Caco-2 (cell line): Measurements from ENCODE around the gene DNA2. TPM values are rescaled to one million over a fixed set of nuclear protein-coding genes. Genes with fewer than 3 reads are reported as not detected.

Experiments
- BruUV-seq: library from RNA; stranded (reverse); fragments of 400-500 nt; replicated peaks from 2 replicates; lab custom pipeline; 2021; lab: Mats Ljungman, UMichigan
- CTCF ChIA-PET: fragments of 300-600 bp; sonication (Branson Sonifier 250); formaldehyde crosslinking; loops from one replicate; lab custom pipeline; 2022; ENCODE audit warnings: antibody characterized with exemption; lab: Charles Lee
- POLR2A ChIA-PET: fragments of 300-600 bp; sonication (Branson Sonifier 250); formaldehyde crosslinking; loops from one replicate; lab custom pipeline; 2022; ENCODE audit warnings: antibody characterized with exemption; lab: Charles Lee
- DNase-seq, 2 experiments: peaks; one replicate each; pipeline versions ENCODE4 v3.0.0 to v3.0.0-alpha.2; 2020 to 2022
- H3K27me3 ChIP-seq: replicated peaks from 2 replicates; pipeline ENCODE4 v1.6.0; 2011; ENCODE audit warnings: low read length; ENCODE audit not compliant: control insufficient read depth, insufficient read depth
- H3K36me3 ChIP-seq: 2 replicates; pipeline ENCODE4 v1.5.1; 2011; ENCODE audit warnings: low read length; ENCODE audit not compliant: control insufficient read depth, insufficient read depth
- H3K4me1 ChIP-seq: fragments of 250-450 bp; sonication (Bioruptor Pico); 2 replicates; pipeline ENCODE4 v1.5.1; 2020; ENCODE audit warnings: mild to moderate bottlenecking
- H3K4me3 ChIP-seq: 2 replicates; pipeline ENCODE4 v1.5.1; 2011; ENCODE audit warnings: low read depth, mild to moderate bottlenecking, control low read depth, low read length
- H3K9me3 ChIP-seq: fragments of 250-450 bp; sonication (Bioruptor Pico); 2 replicates; pipeline ENCODE4 v1.5.1; 2020; ENCODE audit warnings: mild to moderate bottlenecking, moderate library complexity
- H3K27ac Mint-ChIP-seq: one replicate; pipeline ENCODE4 v1.8.0; 2022; ENCODE audit warnings: mixed read lengths; ENCODE audit not compliant: unreplicated experiment
- H3K27me3 Mint-ChIP-seq: one replicate; pipeline ENCODE4 v1.8.0; 2022; ENCODE audit warnings: mixed read lengths; ENCODE audit not compliant: insufficient read depth, unreplicated experiment
- H3K36me3 Mint-ChIP-seq: one replicate; pipeline ENCODE4 v1.8.0; 2022; ENCODE audit warnings: mild to moderate bottlenecking, mixed read lengths; ENCODE audit not compliant: insufficient read depth, unreplicated experiment
- H3K4me1 Mint-ChIP-seq: one replicate; pipeline ENCODE4 v1.8.0; 2022; ENCODE audit warnings: low read depth, mixed read lengths; ENCODE audit not compliant: unreplicated experiment
- H3K4me3 Mint-ChIP-seq: one replicate; pipeline ENCODE4 v1.8.0; 2022; ENCODE audit warnings: mild to moderate bottlenecking, moderate library complexity, mixed read lengths; ENCODE audit not compliant: unreplicated experiment
- H3K9me3 Mint-ChIP-seq: one replicate; pipeline ENCODE4 v1.8.0; 2022; ENCODE audit warnings: mixed read lengths; ENCODE audit not compliant: unreplicated experiment
- CTCF ChIP-seq, 2 experiments: fragments of 200-600 bp in 1 of 2; IDR thresholded peaks; 1 replicate in 1 of 2; 2 replicates in 1 of 2; pipeline versions ENCODE4 v1.5.1 to v1.8.0; 2011 to 2022; ENCODE audit warnings: antibody characterized with exemption in 1 of 2, control low read depth in 1 of 2, inconsistent platforms in 1 of 2, low read depth in 1 of 2, low read length in 1 of 2, mild to moderate bottlenecking in 1 of 2, moderate library complexity in 1 of 2; ENCODE audit not compliant: insufficient read depth in 1 of 2, severe bottlenecking in 1 of 2, unreplicated experiment in 1 of 2
- intact Hi-C: fragments of 100-400 bp; cut with micrococcal nuclease; formaldehyde crosslinking; loops from one replicate; pipeline ENCODE4 v1.10.0; 2022; ENCODE audit not compliant: unreplicated experiment
- total RNA-seq: library from RNA; stranded (reverse); gene quantifications from 2 replicates; pipeline ENCODE4 v1.2.3, GENCODE V29; 2022

DNA2 gene
- total RNA-seq, 1 experiment from 2014 or later: 88.1 TPM

DNA sequence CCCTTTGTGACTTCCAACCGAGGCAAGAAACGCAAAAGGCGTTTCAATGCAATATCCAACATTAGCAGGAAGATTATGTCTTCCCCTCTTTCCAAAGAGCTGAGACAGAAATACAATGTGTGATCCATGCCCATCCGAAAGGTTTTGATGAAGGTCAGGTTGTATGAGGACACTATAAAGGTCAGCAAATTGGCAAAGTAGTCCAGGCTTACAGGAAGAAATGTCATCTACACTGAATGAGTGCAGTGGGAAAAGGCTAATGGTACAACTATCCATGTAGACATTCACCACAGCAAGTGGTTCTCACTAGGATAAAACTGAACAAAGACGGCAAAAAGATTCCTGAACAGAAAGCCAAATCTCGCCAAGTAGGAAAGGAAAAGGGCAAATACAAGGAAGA is 27.8 kb upstream of the DNA2 start:
- Histone ChIP-seq H3K27me3 (no peaks in the 10 kb centered on the region), H3K9me3 (no peaks in the 10 kb centered on the region), H3K4me1 (no peaks in the 10 kb centered on the region), H3K36me3 (no peaks in the 10 kb centered on the region; the same call in none of the 2 replicates), H3K4me3 (no peak overlapping the region)
- Mint-ChIP-seq H3K27me3 (no peaks in the 10 kb centered on the region), H3K9me3 (no peaks in the 10 kb centered on the region), H3K27ac (no peak overlapping the region), H3K36me3 (peaks cover 60% of the 10 kb centered on the region), H3K4me1 (no peaks in the 10 kb centered on the region), H3K4me3 (no peak overlapping the region)
- ChIA-PET CTCF (no interaction called here), POLR2A (no interaction called here)
- TF ChIP-seq CTCF (IDR thresholded peaks at IDR 0.05; ENCODE audit: insufficient read depth in 1 of 2, low read depth in 1 of 2, low read length in 1 of 2, severe bottlenecking in 1 of 2, unreplicated experiment in 1 of 2): no peak
- no peak for DNase-seq
- BruUV-seq: no TSS peak
- intact Hi-C loops: no loop called here

GRCh38 chr10:68496072-68496471 is 24.3 kb upstream of the DNA2 start:
- no peak overlapping the region for H3K27ac Mint-ChIP-seq
- no peak overlapping the region for H3K4me3 ChIP-seq
- intact Hi-C loops: no loop called here
- ChIA-PET POLR2A (no interaction called here), CTCF (interaction anchor here (0.6 kb wide), 1 partner anchor 41 kb away, joined by 4 read pairs; no protein-coding TSS in a partner anchor)
- no peak for TF ChIP-seq CTCF (IDR thresholded peaks at IDR 0.05; ENCODE audit: insufficient read depth in 1 of 2, low read depth in 1 of 2, low read length in 1 of 2, severe bottlenecking in 1 of 2, unreplicated experiment in 1 of 2)
- DNase-seq: no peak
- H3K27me3 Mint-ChIP-seq: no peaks in the 10 kb centered on the region
- BruUV-seq: no TSS peak
- H3K27me3 ChIP-seq: no peaks in the 10 kb centered on the region
- H3K36me3 ChIP-seq: no peaks in the 10 kb centered on the region; the same call in none of the 2 replicates
- H3K36me3 Mint-ChIP-seq: peaks cover 60% of the 10 kb centered on the region
- H3K4me3 Mint-ChIP-seq: no peak overlapping the region
- H3K9me3 Mint-ChIP-seq: no peaks in the 10 kb centered on the region
- H3K4me1 Mint-ChIP-seq: no peaks in the 10 kb centered on the region
- no peaks in the 10 kb centered on the region for H3K9me3 ChIP-seq
- H3K4me1 ChIP-seq: no peaks in the 10 kb centered on the region

GRCh38 chr10:68492118-68492517 is 20.3 kb upstream of the DNA2 start:
- CTCF ChIA-PET: no interaction called here
- no peak for DNase-seq
- no peaks in the 10 kb centered on the region for H3K27me3 ChIP-seq
- POLR2A ChIA-PET: no interaction called here
- H3K36me3 ChIP-seq: peaks cover 3% of the 10 kb centered on the region
- Mint-ChIP-seq H3K27me3 (no peaks in the 10 kb centered on the region), H3K27ac (no peak overlapping the region), H3K4me3 (no peak overlapping the region), H3K9me3 (no peaks in the 10 kb centered on the region), H3K36me3 (peaks cover 71% of the 10 kb centered on the region), H3K4me1 (no peaks in the 10 kb centered on the region)
- no peak for TF ChIP-seq CTCF (IDR thresholded peaks at IDR 0.05; ENCODE audit: insufficient read depth in 1 of 2, low read depth in 1 of 2, low read length in 1 of 2, severe bottlenecking in 1 of 2, unreplicated experiment in 1 of 2)
- intact Hi-C loops: no loop called here
- no peak overlapping the region for H3K4me3 ChIP-seq
- no TSS peak for BruUV-seq
- H3K4me1 ChIP-seq: no peaks in the 10 kb centered on the region
- H3K9me3 ChIP-seq: no peaks in the 10 kb centered on the region
